ENCODE data around the gene PVALEF.

- TF ChIP-seq PAX5 (IDR thresholded peaks at IDR 0.05; ENCODE audit: insufficient read depth, low read length, severe bottlenecking) (no peak), POLR2AphosphoS5 (IDR thresholded peaks at IDR 0.05; ENCODE audit: low read depth, low read length) (no peak), POLR2A (IDR thresholded peaks at IDR 0.05; ENCODE audit: low read depth, low read length) (no peak)
Measured at GRCh38 chr17:81190591-81190990, 25.3 kb downstream of the PVALEF start.

Data from GM12891 (cell line).